GM21528 (cell line): Measurements from ENCODE around the gene LASP1.
"Not testable (repeated sequence)": the region's sequence is repeated elsewhere in the genome, so short reads cannot be mapped to it uniquely, and the experiment has no call there.

Experiments
- ATAC-seq: cut with Tn5 transposase; IDR thresholded peaks from one replicate; pipeline ENCODE4 v1.9.1; 2021; ENCODE audit warnings: mild to moderate bottlenecking, moderate library complexity; ENCODE audit not compliant: unreplicated experiment, low FRiP score

Gene LASP1

DNA sequence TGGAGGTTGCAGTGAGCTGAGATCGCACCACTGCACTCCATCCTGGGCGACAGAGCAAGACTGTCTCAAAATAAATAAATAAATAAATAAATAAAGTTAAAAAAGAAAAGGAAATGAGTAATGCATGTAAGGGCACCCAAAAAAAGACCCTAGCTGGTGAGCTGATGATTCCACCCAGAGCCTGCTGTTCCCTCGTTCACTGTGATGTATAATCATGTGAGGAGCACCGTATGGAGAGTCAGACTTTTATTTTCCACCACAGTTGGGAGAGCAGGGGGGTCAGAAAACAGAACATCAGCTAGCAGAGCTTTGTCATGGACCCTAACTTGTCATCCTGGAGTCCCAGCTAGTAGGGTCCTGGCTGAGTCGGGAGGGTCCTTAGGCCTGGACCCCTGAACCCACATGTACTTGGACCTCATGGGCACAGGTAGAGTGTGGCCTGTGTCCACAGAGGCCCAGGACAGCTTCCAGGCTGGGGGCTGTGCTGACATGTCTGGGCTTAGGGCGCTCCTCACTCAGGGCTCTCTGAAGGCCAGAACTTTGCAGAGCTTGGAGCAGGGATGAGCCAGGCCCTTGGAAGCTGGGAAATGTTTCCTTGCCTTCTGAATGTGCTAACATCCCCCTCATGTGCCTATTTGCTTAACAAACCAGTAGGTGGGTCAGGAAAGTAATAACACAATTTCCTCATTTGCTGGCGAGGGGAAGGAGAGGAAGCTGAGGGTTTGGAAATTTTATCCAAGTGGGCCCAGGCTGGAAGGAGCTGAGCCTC lies 36.8 kb downstream of the LASP1 start:
- ATAC-seq, result no peak

DNA sequence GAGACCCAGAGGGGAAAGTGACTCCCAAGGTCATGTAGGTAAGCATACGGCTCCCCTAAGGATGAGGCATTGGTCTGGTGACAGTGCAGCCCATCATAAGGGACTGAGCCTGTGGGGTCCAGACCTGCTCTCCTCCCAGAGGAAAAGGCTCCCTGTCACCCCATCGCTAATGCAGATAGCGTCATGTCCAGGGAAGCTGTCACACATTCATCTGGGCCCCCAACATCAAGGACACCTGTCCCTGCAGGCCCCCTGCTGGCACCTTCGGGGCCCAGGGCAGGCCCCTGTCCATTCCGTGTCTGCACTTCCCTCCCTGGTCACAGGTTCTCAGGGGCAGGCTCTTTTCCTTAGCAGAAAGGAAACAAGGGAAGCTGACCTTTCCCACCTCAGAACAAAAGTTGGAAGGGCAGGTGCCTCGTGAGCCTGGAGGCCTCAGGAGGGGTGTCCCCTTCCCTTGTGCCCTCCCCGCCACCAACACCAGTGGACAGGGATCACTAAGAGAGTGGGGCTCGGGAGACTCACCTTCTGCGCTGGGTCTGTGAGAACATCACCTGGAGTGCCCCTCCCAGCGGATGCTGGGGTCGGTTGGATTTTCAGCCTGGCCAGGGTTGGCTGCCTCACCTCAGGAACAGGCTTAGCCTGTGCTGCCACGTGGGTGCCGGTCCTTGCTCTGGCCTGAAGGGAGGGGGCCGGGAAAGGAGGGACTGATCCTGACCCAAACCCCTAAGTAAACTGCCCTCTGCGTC lies 38.2 kb downstream of the LASP1 start:
- no peak for ATAC-seq

DNA sequence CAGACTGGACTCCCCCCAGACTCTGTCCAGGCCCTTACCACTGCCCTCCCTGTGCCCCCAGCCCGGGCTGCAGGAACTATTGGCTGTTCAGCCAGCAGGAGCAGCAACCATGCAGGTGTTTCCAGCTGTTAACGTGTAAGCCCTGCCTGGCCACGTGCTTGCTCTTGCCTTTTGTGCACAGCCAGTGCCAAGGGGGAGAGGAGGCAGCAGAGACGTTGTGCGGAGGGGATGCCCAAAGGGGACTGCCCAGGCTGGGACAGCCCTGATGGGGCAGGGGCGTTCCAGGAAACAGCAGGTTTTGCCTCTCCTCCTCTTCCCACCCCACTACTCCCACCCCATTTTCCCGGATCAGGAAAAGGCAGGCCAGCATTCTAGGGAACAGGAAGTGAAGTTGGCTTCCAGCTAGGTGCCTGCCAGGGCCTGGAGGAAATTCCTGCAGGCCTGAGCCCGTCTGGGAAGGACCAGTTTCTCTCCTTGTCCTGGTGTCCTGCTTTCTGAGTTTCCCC lies 38.9 kb downstream of the LASP1 start:
- ATAC-seq, result no peak

DNA sequence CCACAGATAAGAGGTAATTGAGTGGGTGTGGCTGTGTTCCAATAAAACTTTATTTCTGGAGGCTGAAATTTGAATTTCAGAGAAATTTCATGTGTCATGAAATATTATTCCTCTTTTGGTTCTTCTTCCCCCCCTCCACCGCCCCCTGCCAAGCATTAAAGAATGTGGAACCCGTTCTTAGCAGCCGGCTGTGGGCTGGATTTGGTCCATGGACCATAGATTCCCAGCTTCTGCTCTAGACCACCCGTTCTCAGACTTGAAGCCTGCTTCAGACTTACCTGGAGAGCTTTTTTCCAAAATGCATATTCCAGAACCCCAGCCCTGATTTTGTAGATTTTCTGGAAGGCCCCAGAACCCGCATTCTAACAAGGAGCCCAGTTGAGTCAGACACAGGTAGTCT lies 40.5 kb downstream of the LASP1 start:
- no peak for ATAC-seq

DNA sequence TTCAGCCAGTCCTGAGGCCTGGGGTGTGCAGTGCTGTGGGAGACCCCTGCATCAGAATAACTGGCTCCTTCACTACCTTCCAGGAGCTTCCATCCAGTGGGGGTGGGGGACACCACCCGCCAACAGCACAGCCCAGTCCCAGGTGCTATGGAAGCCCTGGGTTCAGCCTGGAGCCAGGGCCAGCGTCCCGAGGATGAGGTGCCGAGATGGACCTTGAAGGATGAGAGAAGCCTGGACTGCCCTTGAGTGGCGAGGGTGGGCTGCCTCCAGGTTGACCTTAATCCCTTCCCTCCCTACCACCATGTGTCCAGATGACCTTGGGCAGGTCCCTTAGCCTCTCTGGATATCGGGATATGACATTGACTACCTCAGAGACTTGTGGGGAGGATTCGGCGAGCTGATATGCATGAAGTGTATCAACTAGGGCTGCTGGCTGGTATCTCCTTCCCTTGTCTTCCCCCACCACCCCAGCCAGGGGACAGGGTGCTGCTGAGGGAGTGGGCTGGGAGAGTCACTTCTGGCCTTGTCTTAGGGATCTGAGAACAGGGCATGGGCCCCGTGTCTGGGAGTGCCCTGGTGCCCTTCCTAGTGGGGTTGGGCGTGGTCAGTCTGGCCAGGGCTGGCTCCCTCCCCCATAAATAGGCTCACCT lies 41.3 kb downstream of the LASP1 start:
- no peak for ATAC-seq

DNA sequence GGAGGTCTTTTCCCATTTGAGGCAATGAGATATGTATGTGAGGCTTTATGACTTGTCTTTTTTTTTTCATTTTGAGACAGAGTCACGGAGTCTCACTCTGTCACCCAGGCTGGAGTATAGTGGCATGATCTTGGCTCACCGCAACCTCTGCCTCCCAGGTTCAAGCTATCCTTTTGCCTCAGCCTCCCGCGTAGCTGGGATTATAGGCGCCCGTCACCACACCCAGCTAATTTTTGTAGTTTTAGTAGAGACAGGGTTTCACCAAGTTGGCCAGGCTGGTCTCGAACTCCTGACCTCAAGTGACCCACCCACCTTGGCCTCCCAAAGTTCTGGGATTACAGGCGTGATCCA lies 41.8 kb downstream of the LASP1 start:
- ATAC-seq, result not testable (repeated sequence)

DNA sequence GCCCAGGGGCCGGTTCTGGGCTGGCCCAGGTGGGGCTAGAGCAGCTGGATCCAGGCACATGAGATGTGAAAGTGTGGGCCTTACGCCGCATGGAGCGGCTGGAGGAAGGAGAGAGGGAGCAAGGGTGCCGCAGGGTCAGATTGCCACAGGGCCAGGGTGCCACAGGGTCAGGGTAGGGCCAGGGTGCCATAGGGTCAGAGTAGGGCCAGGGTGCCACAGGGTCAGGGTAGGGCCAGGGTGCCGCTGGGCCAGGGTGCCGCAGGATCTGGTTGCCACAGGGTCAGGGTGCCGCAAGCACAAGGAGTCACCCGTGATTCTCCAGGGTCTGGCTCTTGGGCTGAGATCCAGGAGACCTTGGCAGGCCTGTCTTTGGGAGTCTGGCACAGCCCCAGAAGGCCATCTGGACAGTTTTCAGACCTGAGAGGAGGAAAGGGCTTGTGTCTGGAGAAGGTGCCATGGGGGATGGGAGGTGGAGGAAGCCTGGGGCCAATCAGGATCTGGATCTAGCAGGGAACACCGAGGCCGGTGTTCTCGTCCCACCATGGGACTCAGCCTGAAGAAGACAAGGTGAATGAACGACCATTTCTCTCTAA lies 42.5 kb downstream of the LASP1 start:
- no peak for ATAC-seq

DNA sequence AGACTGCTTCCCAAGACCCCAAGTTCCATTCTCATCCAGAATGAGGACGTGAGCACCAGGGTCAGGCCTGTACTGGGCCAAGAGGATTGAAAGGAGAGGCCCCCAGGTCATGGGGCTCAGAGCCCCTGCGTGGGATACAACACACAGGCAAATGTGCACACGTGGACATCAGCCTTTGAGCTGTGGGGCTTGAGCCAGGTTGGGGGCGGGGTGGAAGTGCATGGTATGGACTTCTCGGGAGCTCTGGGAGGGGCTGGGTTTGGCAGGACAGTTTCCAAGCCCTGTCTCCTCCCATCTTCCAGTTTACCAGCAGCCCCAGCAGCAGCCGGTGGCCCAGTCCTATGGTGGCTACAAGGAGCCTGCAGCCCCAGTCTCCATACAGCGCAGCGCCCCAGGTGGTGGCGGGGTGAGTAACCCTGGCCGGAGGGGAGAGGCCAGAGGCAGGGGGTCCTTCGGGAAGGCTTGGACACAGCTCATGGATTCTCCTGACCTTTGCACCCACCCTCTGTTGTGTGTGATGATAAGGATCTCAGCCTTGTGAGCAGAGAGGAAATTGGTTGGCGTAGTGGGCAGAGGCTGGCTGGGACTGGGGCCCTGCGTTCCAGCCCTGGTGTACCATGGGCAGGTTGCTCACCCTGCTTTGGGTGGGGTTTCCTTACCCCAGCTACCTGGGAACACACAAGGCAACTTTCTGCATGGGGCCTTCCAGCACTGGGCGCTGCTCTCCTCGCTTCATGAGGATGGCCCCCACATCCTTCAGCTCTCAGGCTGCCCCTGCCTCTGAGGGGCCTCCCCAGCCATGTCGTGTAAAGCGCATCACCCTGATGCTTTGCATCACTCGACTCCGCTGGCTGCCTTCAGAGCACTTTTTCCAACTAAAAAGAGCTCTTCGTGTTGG lies 45.1 kb downstream of the LASP1 start:
- ATAC-seq, result no peak

DNA sequence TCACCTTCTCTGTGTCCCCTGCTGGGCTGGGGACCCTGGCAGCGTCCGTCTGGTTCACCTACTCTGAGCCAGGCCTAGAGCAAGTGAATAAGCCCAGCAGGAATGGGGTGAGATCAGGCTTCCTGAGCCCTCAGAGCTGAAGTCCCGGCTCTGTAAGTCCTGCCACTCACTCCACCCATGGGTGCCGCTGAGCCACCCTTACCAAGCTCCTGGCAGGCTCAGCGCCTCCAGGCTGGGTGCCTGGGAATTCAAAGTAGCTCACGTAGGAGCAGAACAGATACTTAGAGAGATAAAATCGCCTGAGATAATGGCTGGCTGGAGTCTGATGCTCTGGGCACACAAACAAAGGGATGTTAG lies 45.8 kb downstream of the LASP1 start:
- ATAC-seq, result no peak

DNA sequence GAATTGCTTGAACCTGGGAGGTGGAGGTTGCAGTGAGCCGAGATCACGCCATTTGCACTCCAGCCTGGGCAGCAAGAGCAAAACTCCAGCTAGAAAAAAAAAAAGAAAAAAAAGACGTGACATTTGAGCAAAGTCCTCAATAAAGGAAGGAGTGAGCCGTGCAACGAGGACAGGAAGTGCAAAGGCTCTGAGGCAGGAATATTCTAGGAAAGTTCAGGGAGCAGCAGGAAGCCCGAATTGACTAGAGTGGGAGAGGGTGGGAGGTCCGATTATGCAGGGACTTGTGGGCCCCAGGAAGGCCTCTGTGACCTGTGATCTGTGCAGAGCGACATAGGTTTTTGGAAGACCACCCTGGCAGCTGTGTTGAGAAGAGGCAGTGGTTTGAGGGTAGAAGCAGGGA lies 46.9 kb downstream of the LASP1 start:
- no peak for ATAC-seq

DNA sequence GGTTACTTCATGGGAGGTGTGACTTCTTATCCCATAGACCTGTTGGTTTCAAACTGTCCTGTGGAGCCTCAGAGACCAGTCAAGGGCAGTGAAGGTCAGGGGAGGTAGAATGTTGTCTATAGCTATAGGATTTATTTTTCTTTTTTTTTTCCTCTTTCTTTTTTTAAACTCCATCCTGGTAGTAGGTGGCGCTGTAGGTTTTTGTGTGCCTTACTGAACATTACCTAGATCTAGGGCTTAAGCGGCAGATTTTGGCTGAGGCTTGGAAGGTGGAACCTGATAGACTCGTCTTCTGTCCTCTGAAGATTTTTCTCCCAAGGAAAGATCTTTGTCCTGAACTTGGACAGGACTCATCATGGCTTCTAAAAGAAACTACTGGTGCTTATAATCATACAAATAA lies 47.4 kb downstream of the LASP1 start:
- no peak for ATAC-seq

DNA sequence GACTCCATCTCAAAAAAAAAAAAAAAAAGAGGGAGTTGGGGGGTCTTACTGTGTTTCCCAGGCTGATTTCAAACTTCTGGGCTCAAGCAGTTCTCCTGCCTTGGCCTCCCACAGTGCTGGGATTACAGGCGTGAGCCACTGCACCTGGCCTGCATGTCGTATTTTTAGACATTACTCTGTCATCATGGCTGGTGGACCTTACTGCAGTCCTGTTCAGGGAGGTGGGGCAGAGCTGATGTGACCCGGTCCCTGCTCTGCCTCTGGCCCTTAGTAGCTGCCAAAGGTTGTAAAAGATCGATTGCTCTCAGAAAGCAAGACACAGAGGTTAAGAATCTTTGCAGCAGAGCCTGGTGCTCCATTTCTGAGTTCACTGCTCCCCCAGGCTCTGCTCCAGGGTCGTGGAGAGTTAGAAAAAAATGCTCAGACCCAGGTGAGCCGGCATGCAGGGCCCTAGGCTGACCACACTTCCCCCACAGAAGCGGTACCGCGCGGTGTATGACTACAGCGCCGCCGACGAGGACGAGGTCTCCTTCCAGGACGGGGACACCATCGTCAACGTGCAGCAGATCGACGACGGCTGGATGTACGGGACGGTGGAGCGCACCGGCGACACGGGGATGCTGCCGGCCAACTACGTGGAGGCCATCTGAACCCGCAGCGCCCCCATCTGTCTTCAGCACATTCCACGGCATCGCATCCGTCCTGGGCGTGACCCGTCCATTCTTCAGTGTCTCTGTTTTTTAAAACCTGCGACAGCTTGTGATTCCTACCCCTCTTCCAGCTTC lies 48.5 kb downstream of the LASP1 start:
- ATAC-seq, result no peak

DNA sequence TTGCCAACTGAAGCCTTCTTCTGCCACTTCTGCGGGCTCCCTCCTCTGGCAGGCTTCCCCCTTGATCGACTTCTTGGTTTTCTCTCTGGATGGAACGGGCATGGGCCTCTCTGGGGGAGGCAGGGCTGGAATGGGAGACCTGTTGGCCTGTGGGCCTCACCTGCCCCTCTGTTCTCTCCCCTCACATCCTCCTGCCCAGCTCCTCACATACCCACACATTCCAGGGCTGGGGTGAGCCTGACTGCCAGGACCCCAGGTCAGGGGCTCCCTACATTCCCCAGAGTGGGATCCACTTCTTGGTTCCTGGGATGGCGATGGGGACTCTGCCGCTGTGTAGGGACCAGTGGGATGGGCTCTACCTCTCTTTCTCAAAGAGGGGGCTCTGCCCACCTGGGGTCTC lies 49.1 kb downstream of the LASP1 start:
- ATAC-seq, result no peak

DNA sequence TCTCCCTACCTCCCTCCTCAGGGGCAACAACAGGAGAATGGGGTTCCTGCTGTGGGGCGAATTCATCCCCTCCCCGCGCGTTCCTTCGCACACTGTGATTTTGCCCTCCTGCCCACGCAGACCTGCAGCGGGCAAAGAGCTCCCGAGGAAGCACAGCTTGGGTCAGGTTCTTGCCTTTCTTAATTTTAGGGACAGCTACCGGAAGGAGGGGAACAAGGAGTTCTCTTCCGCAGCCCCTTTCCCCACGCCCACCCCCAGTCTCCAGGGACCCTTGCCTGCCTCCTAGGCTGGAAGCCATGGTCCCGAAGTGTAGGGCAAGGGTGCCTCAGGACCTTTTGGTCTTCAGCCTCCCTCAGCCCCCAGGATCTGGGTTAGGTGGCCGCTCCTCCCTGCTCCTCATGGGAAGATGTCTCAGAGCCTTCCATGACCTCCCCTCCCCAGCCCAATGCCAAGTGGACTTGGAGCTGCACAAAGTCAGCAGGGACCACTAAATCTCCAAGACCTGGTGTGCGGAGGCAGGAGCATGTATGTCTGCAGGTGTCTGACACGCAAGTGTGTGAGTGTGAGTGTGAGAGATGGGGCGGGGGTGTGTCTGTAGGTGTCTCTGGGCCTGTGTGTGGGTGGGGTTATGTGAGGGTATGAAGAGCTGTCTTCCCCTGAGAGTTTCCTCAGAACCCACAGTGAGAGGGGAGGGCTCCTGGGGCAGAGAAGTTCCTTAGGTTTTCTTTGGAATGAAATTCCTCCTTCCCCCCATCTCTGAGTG lies 49.6 kb downstream of the LASP1 start:
- ATAC-seq, result no peak

DNA sequence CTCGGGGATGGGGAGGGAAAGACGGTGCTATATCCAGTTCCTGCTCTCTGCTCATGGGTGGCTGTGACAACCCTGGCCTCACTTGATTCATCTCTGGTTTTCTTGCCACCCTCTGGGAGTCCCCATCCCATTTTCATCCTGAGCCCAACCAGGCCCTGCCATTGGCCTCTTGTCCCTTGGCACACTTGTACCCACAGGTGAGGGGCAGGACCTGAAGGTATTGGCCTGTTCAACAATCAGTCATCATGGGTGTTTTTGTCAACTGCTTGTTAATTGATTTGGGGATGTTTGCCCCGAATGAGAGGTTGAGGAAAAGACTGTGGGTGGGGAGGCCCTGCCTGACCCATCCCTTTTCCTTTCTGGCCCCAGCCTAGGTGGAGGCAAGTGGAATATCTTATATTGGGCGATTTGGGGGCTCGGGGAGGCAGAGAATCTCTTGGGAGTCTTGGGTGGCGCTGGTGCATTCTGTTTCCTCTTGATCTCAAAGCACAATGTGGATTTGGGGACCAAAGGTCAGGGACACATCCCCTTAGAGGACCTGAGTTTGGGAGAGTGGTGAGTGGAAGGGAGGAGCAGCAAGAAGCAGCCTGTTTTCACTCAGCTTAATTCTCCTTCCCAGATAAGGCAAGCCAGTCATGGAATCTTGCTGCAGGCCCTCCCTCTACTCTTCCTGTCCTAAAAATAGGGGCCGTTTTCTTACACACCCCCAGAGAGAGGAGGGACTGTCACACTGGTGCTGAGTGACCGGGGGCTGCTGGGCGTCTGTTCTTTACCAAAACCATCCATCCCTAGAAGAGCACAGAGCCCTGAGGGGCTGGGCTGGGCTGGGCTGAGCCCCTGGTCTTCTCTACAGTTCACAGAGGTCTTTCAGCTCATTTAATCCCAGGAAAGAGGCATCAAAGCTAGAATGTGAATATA lies 50.8 kb downstream of the LASP1 start:
- no peak for ATAC-seq

DNA sequence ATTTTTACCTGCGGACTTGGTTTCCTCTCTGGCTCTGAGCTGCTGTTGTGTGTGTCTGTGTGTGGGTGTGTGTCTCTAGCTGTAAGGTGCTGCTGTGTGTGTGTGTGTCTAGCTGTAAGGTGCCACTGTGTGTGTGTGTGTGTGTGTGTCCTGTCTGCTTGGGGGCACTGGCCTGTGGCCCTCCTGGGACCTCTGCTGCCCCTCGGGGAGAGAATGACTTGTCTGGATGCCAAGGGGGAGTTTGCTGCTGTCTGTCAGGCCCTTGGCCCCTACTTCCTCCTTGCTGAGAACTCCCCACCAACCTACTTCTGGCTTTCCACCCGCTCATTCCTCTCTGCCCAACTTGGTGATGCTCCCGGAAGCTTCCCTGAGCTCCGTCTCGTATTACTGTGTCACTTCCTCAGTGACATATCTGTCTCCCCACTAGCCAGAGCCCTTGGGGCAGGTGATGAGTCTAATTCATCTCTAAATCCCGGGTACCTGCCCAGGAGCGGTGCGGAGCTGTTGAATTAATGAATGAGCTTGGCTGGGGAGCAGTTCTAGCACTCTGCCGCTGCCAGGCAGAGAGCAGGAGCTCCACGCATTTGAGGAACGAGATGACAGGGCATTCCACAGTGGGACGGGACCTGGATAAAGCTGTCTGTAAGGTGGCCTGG lies 52.0 kb downstream of the LASP1 start:
- no peak for ATAC-seq
